PC-9 (cell line): ENCODE data around the gene EML1.

Source experiments
- EZH2 ChIP-seq: fragments of 200-600 bp; sonication (generic); IDR thresholded peaks from 2 replicates; pipeline ENCODE4 v1.8.0; 2017; ENCODE audit warnings: antibody characterized with exemption, low read depth
- TF ChIP-seq, protein P1 (sequence below): fragments of 200-600 bp; sonication (generic); conservative IDR thresholded peaks from 2 replicates; pipeline ENCODE4 v1.6.1; 2017; ENCODE audit warnings: mixed run types, antibody characterized with exemption, mild to moderate bottlenecking, moderate library complexity

DNA sequence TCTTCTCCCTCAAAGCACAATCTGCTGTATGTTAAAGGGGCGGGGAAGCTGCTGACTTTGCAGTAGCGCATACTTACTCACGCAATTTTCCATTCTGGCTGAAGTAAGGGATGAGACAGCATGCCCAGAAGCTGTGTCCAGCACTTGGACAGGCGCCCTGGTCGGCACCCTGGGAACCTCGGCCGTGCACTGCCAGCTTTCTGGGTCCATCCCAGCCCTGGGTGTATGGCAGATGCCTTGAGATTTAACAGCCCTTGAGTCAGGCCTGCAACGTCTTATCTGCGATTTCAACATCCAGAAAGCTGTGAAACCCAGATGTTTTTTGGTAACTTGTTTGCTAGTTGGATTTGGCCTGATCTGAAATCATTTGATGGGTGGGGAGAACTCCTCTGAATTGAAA lies 16.1 kb downstream of the EML1 start:
- TF ChIP-seq, protein P1, sequence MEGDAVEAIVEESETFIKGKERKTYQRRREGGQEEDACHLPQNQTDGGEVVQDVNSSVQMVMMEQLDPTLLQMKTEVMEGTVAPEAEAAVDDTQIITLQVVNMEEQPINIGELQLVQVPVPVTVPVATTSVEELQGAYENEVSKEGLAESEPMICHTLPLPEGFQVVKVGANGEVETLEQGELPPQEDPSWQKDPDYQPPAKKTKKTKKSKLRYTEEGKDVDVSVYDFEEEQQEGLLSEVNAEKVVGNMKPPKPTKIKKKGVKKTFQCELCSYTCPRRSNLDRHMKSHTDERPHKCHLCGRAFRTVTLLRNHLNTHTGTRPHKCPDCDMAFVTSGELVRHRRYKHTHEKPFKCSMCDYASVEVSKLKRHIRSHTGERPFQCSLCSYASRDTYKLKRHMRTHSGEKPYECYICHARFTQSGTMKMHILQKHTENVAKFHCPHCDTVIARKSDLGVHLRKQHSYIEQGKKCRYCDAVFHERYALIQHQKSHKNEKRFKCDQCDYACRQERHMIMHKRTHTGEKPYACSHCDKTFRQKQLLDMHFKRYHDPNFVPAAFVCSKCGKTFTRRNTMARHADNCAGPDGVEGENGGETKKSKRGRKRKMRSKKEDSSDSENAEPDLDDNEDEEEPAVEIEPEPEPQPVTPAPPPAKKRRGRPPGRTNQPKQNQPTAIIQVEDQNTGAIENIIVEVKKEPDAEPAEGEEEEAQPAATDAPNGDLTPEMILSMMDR: no peak
- TF ChIP-seq EZH2: no peak
